ENCODE measurements around the gene KCNG2.

The KCNG2 gene

GRCh38 chr18:79871026-79871390 is 73.3 kb downstream of the KCNG2 start:
- TF ChIP-seq, protein P1, sequence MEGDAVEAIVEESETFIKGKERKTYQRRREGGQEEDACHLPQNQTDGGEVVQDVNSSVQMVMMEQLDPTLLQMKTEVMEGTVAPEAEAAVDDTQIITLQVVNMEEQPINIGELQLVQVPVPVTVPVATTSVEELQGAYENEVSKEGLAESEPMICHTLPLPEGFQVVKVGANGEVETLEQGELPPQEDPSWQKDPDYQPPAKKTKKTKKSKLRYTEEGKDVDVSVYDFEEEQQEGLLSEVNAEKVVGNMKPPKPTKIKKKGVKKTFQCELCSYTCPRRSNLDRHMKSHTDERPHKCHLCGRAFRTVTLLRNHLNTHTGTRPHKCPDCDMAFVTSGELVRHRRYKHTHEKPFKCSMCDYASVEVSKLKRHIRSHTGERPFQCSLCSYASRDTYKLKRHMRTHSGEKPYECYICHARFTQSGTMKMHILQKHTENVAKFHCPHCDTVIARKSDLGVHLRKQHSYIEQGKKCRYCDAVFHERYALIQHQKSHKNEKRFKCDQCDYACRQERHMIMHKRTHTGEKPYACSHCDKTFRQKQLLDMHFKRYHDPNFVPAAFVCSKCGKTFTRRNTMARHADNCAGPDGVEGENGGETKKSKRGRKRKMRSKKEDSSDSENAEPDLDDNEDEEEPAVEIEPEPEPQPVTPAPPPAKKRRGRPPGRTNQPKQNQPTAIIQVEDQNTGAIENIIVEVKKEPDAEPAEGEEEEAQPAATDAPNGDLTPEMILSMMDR (IDR thresholded peaks at IDR 0.05; ENCODE audit: low read depth, low read length, missing control alignments): no peak
- no peak for DNase-seq (ENCODE audit: extremely low read depth, low read depth)
- H3K4me3 ChIP-seq (replicated peaks; ENCODE audit: low read depth, low read length): no peak overlapping the region

GRCh38 chr18:79871481-79872091 is 73.8 kb downstream of the KCNG2 start:
- DNase-seq (ENCODE audit: extremely low read depth, low read depth): no peak
- TF ChIP-seq, protein P1 (IDR thresholded peaks at IDR 0.05; ENCODE audit: low read depth, low read length, missing control alignments): no peak
- no peak overlapping the region for H3K4me3 ChIP-seq (replicated peaks; ENCODE audit: low read depth, low read length)

DNA sequence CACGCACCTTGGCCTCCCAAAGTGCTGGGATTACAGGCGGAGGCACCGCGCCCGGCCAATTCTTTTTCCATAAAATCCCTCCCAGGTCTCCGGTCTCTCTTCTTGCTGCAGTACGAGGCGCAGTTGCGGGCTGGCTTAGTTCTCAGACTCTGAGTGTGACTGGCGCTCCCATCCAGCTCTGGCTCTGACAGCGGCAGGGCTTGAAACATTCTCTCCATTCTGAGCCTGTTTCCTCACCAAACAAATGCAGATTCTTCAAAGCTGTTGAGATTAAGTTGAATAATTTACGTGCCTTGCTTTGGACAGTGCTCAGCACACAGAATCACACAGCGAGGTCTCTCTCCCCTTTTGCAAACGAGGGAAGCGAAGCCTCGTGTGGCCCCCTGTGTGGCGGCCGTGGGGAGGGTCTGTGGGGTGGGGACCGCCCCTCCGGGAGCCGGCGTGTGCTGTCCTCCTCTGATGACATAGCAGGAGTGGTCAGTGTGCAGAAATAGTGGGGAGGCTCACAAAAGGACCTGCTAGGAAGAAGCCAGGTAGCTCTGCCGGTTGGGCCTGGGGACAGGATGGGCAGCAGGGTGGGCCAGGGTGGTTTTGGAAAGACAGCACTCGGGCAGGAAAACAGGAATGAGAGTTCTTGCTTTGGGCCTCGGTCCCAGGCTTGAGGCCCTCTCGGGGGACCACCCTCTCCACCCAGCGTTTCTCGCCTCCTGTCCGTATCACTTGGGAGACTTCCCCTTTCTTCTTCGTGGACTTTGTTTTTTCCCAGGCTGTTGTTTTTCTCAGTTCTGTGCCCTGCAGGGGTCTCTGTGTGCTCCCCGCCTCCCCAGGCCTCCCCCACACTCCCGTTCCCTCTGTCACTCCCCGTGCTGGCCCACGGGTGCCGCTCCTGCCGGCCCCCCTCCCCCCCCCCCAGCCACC is 75.0 kb downstream of the KCNG2 start:
- DNase-seq (ENCODE audit: extremely low read depth, low read depth): no peak
- no peak overlapping the region for H3K4me3 ChIP-seq (replicated peaks; ENCODE audit: low read depth, low read length)
- TF ChIP-seq, protein P1 (IDR thresholded peaks at IDR 0.05; ENCODE audit: low read depth, low read length, missing control alignments): no peak

DNA sequence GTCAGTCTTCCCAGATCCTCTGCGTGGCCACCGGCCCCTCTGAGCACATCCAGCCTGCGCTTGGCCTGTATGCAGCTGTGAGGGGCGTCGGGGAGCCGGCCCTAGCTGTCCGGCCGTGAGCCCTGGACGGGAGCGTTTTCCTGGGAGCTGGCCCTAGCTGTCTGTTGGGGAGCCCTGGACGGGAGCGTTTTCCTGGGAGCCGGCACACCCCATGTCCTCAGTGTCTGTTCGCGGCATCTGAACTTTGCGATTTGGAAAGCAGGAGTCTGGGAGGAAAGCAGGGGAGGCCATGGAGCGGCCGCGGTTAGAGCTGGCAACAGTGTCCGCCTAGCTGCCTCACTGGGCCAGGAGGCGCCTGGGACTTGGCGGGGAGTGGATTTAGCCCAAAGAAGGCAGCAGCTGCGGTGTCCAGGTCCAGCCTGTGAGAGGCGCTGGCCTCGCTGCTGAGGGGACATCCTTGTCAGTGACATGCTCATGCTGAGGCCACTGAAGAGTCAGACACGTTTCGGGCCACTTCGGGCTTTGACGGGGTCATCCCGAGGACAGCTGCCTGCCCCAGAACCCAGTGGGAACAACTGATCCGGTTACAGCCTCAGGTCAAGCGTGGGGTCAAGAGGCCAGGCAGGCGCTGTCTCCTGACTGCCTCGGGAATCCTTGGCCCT is 75.8 kb downstream of the KCNG2 start:
- no peak overlapping the region for H3K4me3 ChIP-seq (replicated peaks; ENCODE audit: low read depth, low read length)
- TF ChIP-seq, protein P1 (IDR thresholded peaks at IDR 0.05; ENCODE audit: low read depth, low read length, missing control alignments): no peak
- DNase-seq (ENCODE audit: extremely low read depth, low read depth): no peak

DNA sequence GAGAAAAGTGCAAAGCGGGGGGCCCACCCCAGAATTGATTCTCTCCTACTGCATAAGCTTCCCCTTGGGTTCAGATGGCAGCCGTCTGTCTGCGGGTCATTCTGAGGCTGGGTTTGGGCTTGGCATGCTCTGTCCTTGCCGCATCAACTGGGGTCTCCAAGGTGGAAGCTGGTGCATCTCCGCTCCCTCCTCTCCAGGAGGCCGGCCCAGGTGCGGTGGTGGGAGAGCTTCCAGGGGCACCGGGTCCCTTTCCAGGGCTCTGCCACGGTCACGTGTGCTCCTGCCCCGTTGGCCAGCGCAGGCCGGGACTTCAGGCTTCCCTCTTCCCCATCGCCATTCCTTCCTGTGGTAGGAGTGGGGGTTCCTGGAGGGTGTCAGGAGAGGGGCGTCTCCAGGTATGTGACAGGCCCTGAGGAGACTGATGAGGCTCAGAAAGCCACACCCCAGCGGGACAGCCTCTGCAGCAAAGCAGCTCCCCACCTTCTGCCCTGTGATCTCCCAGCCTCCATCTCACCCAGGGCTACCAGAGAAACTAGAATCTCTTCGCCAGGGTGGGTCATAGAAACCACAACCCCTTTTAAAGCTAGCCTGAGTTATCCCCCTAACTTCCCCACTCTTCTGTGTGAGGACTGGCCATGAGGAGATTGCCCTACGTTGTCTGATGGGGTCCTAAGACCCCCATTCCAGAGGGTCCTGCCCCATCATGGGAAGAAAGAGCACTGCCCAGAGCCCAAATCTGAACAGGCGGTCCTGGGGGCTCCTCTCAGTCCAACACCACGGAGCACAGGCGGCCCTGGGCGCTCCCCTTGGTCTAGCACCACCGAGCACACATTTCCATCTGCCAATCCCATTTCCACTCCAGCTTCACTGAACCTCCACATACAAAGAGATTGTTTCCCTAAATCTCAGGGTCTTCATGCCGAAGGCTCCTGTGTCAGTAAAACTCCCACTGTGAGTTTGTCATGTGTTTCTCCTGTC is 77.1 kb downstream of the KCNG2 start:
- no peak for DNase-seq (ENCODE audit: extremely low read depth, low read depth)
- TF ChIP-seq, protein P1 (IDR thresholded peaks at IDR 0.05; ENCODE audit: low read depth, low read length, missing control alignments): no peak
- H3K4me3 ChIP-seq (replicated peaks; ENCODE audit: low read depth, low read length): no peak overlapping the region

DNA sequence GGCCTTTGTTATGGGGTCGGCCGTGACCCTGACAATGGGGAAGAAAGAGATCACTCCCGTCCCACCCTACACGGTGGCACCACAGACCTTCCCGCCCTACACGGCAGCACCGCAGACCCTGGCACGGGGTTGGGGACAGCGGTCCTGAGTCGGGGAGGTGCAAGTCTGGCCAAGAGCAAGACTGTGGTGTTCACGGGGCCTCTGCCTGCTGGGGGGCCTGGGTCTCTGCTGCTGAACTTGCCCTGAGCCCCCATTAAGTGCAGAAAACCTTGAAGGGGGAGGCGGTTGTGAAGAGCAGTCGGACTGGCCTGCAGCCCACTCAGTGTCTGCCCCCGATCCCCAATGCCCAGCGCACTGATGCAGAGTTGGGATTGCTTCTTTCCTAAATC is 77.8 kb downstream of the KCNG2 start:
- H3K4me3 ChIP-seq (replicated peaks; ENCODE audit: low read depth, low read length): no peak overlapping the region
- TF ChIP-seq, protein P1 (IDR thresholded peaks at IDR 0.05; ENCODE audit: low read depth, low read length, missing control alignments): no peak
- DNase-seq (ENCODE audit: extremely low read depth, low read depth): no peak

All from HFF-Myc (cell line).